SJSA1 (cell line): Measurements from ENCODE around the gene FCRL4. TPM values are rescaled to one million over a fixed set of nuclear protein-coding genes. Genes with fewer than 3 reads are reported as not detected.
"Not testable (repeated sequence)": the region's sequence is repeated elsewhere in the genome, so short reads cannot be mapped to it uniquely, and the experiment has no call there.

ENCODE experiments used
- DNase-seq, 2 experiments: peaks; one replicate each; pipeline ENCODE4 v3.0.0-alpha.2; 2015 to 2020; ENCODE audit warnings: low spot score in 2 of 2, low read depth in 1 of 2
- H3K27ac ChIP-seq: fragments of 250-450 bp; sonication (Bioruptor Pico); 2 replicates; pipeline ENCODE4 v1.5.1; 2020; ENCODE audit warnings: mild to moderate bottlenecking, moderate library complexity
- H3K27me3 ChIP-seq: fragments of 250-450 bp; sonication (Bioruptor Pico); replicated peaks from 2 replicates; pipeline ENCODE4 v1.5.1; 2020; ENCODE audit warnings: mild to moderate bottlenecking, moderate library complexity
- H3K36me3 ChIP-seq: fragments of 250-450 bp; sonication (Bioruptor Pico); 2 replicates; pipeline ENCODE4 v1.5.1; 2020; ENCODE audit warnings: mild to moderate bottlenecking
- H3K4me1 ChIP-seq: fragments of 250-450 bp; sonication (Bioruptor Pico); replicated peaks from 2 replicates; pipeline ENCODE4 v1.6.1; 2021; ENCODE audit warnings: mild to moderate bottlenecking
- H3K4me3 ChIP-seq: fragments of 250-450 bp; sonication (Bioruptor Pico); 2 replicates; pipeline ENCODE4 v1.5.1; 2020; ENCODE audit warnings: mild to moderate bottlenecking
- H3K9me3 ChIP-seq: fragments of 250-450 bp; sonication (Bioruptor Pico); replicated peaks from 2 replicates; pipeline ENCODE4 v1.5.1; 2020; ENCODE audit warnings: mild to moderate bottlenecking
- total RNA-seq: library from RNA; depleted of rRNA; stranded (reverse); fragments of >200 nt; shearing (Covaris generic); gene quantifications from 2 replicates; pipeline ENCODE4 v1.2.3, GENCODE V29; 2014

Gene FCRL4
- total RNA-seq, 1 experiment from 2014 or later: not detected

GRCh38 chr1:157580179-157580827 lies 17.6 kb downstream of the FCRL4 start:
- no peaks in the 10 kb centered on the region for H3K9me3 ChIP-seq

GRCh38 chr1:157577420-157577819 lies 20.5 kb downstream of the FCRL4 start:
- H3K4me3 ChIP-seq: no peak overlapping the region
- no peak overlapping the region for H3K27ac ChIP-seq
- no peaks in the 10 kb centered on the region for H3K4me1 ChIP-seq
- no peaks in the 10 kb centered on the region for H3K36me3 ChIP-seq
- no peak for DNase-seq
- H3K9me3 ChIP-seq: no peaks in the 10 kb centered on the region
- H3K27me3 ChIP-seq: no peaks in the 10 kb centered on the region

More at GRCh38 chr1:157580179-157580827, 17.6 kb downstream of the FCRL4 start:
- H3K4me1 ChIP-seq: no peaks in the 10 kb centered on the region
- no peaks in the 10 kb centered on the region for H3K27me3 ChIP-seq
- no peak overlapping the region for H3K4me3 ChIP-seq
- no peak overlapping the region for H3K27ac ChIP-seq
- DNase-seq: peak in 1 of 2 experiments; percentile 46
- no peaks in the 10 kb centered on the region for H3K36me3 ChIP-seq

- no peaks in the 10 kb centered on the region for H3K9me3 ChIP-seq
- no peaks in the 10 kb centered on the region for H3K27me3 ChIP-seq
- no peak for DNase-seq
- no peak overlapping the region for H3K27ac ChIP-seq
- H3K4me1 ChIP-seq: no peaks in the 10 kb centered on the region
- H3K36me3 ChIP-seq: no peaks in the 10 kb centered on the region
- H3K4me3 ChIP-seq: no peak overlapping the region
These were observed 22.1 kb downstream of the FCRL4 start for GRCh38 chr1:157575744-157576143.

- Histone ChIP-seq H3K9me3 (no peaks in the 10 kb centered on the region), H3K4me1 (no peaks in the 10 kb centered on the region), H3K4me3 (no peak overlapping the region), H3K27me3 (no peaks in the 10 kb centered on the region), H3K36me3 (no peaks in the 10 kb centered on the region), H3K27ac (no peak overlapping the region)
- no peak for DNase-seq
These were observed 23.0 kb downstream of the FCRL4 start for GRCh38 chr1:157574836-157575235.

GRCh38 chr1:157566484-157567300 lies 31.2 kb downstream of the FCRL4 start:
- H3K36me3 ChIP-seq: no peaks in the 10 kb centered on the region
- peaks cover 3% of the 10 kb centered on the region; the same call in 1 of the 2 replicates for H3K27me3 ChIP-seq
- no peak overlapping the region for H3K4me3 ChIP-seq
- H3K27ac ChIP-seq: no peak overlapping the region
- no peaks in the 10 kb centered on the region for H3K9me3 ChIP-seq
- DNase-seq: no peak
- H3K4me1 ChIP-seq: no peaks in the 10 kb centered on the region

GRCh38 chr1:157562515-157562914 lies 35.4 kb downstream of the FCRL4 start:
- Histone ChIP-seq H3K4me1 (no peaks in the 10 kb centered on the region), H3K9me3 (no peaks in the 10 kb centered on the region), H3K27me3 (peaks cover 3% of the 10 kb centered on the region; the same call in 1 of the 2 replicates), H3K27ac (no peak overlapping the region), H3K36me3 (no peaks in the 10 kb centered on the region), H3K4me3 (no peak overlapping the region)
- no peak for DNase-seq

GRCh38 chr1:157558119-157558518 lies 39.8 kb downstream of the FCRL4 start:
- Histone ChIP-seq H3K27me3 (no peaks in the 10 kb centered on the region; the same call in 1 of the 2 replicates), H3K9me3 (no peaks in the 10 kb centered on the region), H3K27ac (no peak overlapping the region), H3K36me3 (no peaks in the 10 kb centered on the region), H3K4me1 (no peaks in the 10 kb centered on the region), H3K4me3 (no peak overlapping the region)
- DNase-seq: no peak

- H3K4me3 ChIP-seq: no peak within 1 kb of the TSS
- DNase-seq: no peak
- H3K27ac ChIP-seq: no peak within 1 kb of the TSS
- no peaks in the 10 kb centered on the region for H3K9me3 ChIP-seq
- no peaks in the 10 kb centered on the region for H3K27me3 ChIP-seq
- no peaks in the 10 kb centered on the region for H3K4me1 ChIP-seq
- H3K36me3 ChIP-seq: no peaks in the 10 kb centered on the region
These were observed 45.9 kb downstream of the FCRL4 start, which contains the start of gene FCRL5 for GRCh38 chr1:157551694-157552693. Gene FCRL5, minus strand, starts transcription at chr1:157552515. Its CDS starts 153 bp downstream, at chr1:157552362.

- not testable (repeated sequence) for H3K27ac ChIP-seq, H3K9me3 ChIP-seq, DNase-seq, H3K27me3 ChIP-seq, H3K4me1 ChIP-seq, H3K36me3 ChIP-seq, H3K4me3 ChIP-seq
These were observed 49.8 kb downstream of the FCRL4 start for GRCh38 chr1:157548081-157548480.

GRCh38 chr1:157542676-157543075 lies 55.2 kb downstream of the FCRL4 start:
- Histone ChIP-seq H3K9me3 (no peaks in the 10 kb centered on the region), H3K4me1 (no peaks in the 10 kb centered on the region), H3K36me3 (no peaks in the 10 kb centered on the region), H3K27me3 (0 out of 2 replicates have a peak, but pooled peaks cover 6% of the 10 kb centered on the region), H3K4me3 (no peak overlapping the region), H3K27ac (no peak overlapping the region)
- no peak for DNase-seq

GRCh38 chr1:157540852-157541251 lies 57.0 kb downstream of the FCRL4 start:
- Histone ChIP-seq H3K27ac (no peak overlapping the region), H3K4me3 (no peak overlapping the region), H3K9me3 (no peaks in the 10 kb centered on the region), H3K27me3 (0 out of 2 replicates have a peak, but pooled peaks cover 6% of the 10 kb centered on the region), H3K4me1 (no peaks in the 10 kb centered on the region), H3K36me3 (no peaks in the 10 kb centered on the region)
- DNase-seq: no peak

- DNase-seq: no peak
- no peaks in the 10 kb centered on the region for H3K9me3 ChIP-seq
- H3K4me1 ChIP-seq: no peaks in the 10 kb centered on the region
- H3K27me3 ChIP-seq: 0 out of 2 replicates have a peak, but pooled peaks cover 6% of the 10 kb centered on the region
- H3K27ac ChIP-seq: no peak overlapping the region
- no peak overlapping the region for H3K4me3 ChIP-seq
- no peaks in the 10 kb centered on the region for H3K36me3 ChIP-seq
These were observed 57.6 kb downstream of the FCRL4 start for GRCh38 chr1:157540160-157540748.

GRCh38 chr1:157539568-157539967 lies 58.3 kb downstream of the FCRL4 start:
- H3K27me3 ChIP-seq: 0 out of 2 replicates have a peak, but pooled peaks cover under 1% of the 10 kb centered on the region
- H3K4me3 ChIP-seq: no peak overlapping the region
- H3K36me3 ChIP-seq: no peaks in the 10 kb centered on the region
- no peaks in the 10 kb centered on the region for H3K9me3 ChIP-seq
- no peak for DNase-seq
- no peaks in the 10 kb centered on the region for H3K4me1 ChIP-seq
- no peak overlapping the region for H3K27ac ChIP-seq
